ENCODE data around the gene ASF1B.

GRCh38 chr19:14119146-14119545 is 17.2 kb downstream of the ASF1B start:
- TF ChIP-seq, protein P1, sequence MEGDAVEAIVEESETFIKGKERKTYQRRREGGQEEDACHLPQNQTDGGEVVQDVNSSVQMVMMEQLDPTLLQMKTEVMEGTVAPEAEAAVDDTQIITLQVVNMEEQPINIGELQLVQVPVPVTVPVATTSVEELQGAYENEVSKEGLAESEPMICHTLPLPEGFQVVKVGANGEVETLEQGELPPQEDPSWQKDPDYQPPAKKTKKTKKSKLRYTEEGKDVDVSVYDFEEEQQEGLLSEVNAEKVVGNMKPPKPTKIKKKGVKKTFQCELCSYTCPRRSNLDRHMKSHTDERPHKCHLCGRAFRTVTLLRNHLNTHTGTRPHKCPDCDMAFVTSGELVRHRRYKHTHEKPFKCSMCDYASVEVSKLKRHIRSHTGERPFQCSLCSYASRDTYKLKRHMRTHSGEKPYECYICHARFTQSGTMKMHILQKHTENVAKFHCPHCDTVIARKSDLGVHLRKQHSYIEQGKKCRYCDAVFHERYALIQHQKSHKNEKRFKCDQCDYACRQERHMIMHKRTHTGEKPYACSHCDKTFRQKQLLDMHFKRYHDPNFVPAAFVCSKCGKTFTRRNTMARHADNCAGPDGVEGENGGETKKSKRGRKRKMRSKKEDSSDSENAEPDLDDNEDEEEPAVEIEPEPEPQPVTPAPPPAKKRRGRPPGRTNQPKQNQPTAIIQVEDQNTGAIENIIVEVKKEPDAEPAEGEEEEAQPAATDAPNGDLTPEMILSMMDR (IDR thresholded peaks at IDR 0.05), result no peak
- no peak for TF ChIP-seq POLR2A (IDR thresholded peaks at IDR 0.05)
